Keratinocyte (primary cell): ENCODE results near the gene ACAP3. TPM values are rescaled to one million over a fixed set of nuclear protein-coding genes. Genes with fewer than 3 reads are reported as not detected.
A peak's percentile ranks its signal among the peaks of the same experiment; 100 is the strongest.

Experiments used
- DNase-seq: peaks from one replicate; pipeline ENCODE4 v3.0.0-alpha.2; 2011; ENCODE audit warnings: low read depth, missing footprints, low spot score
- FAIRE-seq: peaks from 2 replicates; lab custom pipeline; 2011; peaks lifted over from hg19 to GRCh38; lab: Jason Lieb, UNC
- H2AFZ ChIP-seq: 2 replicates; pipeline ENCODE4 v1.6.0; 2012; ENCODE audit warnings: low read length, control low read depth, inconsistent platforms; ENCODE audit not compliant: control insufficient read depth
- H3K27ac ChIP-seq: 2 replicates; pipeline ENCODE4 v1.5.1; 2011; ENCODE audit warnings: low read length; ENCODE audit not compliant: control insufficient read depth, insufficient read depth
- H3K27me3 ChIP-seq: 3 replicates; pipeline ENCODE4 v1.6.0; 2011; ENCODE audit warnings: low read length; ENCODE audit not compliant: control insufficient read depth, insufficient read depth; ENCODE audit errors: extremely low read depth
- H3K36me3 ChIP-seq, 2 experiments: 2 replicates in 1 of 2; 3 replicates in 1 of 2; pipeline ENCODE4 v1.5.1; 2011; ENCODE audit warnings: low read length in 2 of 2, mild to moderate bottlenecking in 1 of 2; ENCODE audit not compliant: control insufficient read depth in 2 of 2, insufficient read depth in 2 of 2; ENCODE audit errors: extremely low read depth in 1 of 2
- H3K4me1 ChIP-seq: 3 replicates; pipeline ENCODE4 v1.5.1; 2011; ENCODE audit warnings: low read length; ENCODE audit not compliant: control insufficient read depth, insufficient read depth; ENCODE audit errors: extremely low read depth
- H3K4me2 ChIP-seq: 3 replicates; pipeline ENCODE4 v1.6.0; 2011; ENCODE audit warnings: low read depth, low read length; ENCODE audit not compliant: control insufficient read depth, insufficient read depth; ENCODE audit errors: extremely low read depth
- H3K4me3 ChIP-seq, 3 experiments: fragments of 200-600 bp in 1 of 3; sonication (generic) in 1 of 3; 2 replicates in 2 of 3; 3 replicates in 1 of 3; pipeline ENCODE4 v1.5.1; 2011 to 2016; ENCODE audit warnings: low read length in 3 of 3, mild to moderate bottlenecking in 3 of 3, control low read depth in 2 of 3, inconsistent platforms in 1 of 3, low read depth in 1 of 3, mixed read lengths in 1 of 3, mixed run types in 1 of 3, moderate library complexity in 1 of 3; ENCODE audit not compliant: control insufficient read depth in 2 of 3, insufficient read depth in 2 of 3; ENCODE audit errors: extremely low read depth in 1 of 3
- H3K79me2 ChIP-seq: 2 replicates; pipeline ENCODE4 v1.6.0; 2012; ENCODE audit warnings: low read length; ENCODE audit not compliant: control insufficient read depth, insufficient read depth
- H3K9ac ChIP-seq: 3 replicates; pipeline ENCODE4 v1.6.0; 2011; ENCODE audit warnings: low read length; ENCODE audit not compliant: control insufficient read depth, insufficient read depth; ENCODE audit errors: extremely low read depth
- H3K9me1 ChIP-seq: 3 replicates; pipeline ENCODE4 v1.6.0; 2011; ENCODE audit warnings: low read length; ENCODE audit not compliant: control insufficient read depth, insufficient read depth; ENCODE audit errors: extremely low read depth
- H3K9me3 ChIP-seq: 2 replicates; pipeline ENCODE4 v1.5.1; 2012; ENCODE audit warnings: low read depth, low read length; ENCODE audit not compliant: control insufficient read depth
- H4K20me1 ChIP-seq: 3 replicates; pipeline ENCODE4 v1.6.0; 2011; ENCODE audit warnings: low read length; ENCODE audit not compliant: control insufficient read depth, insufficient read depth; ENCODE audit errors: extremely low read depth
- CTCF ChIP-seq, 3 experiments: IDR thresholded peaks in 1 of 3; conservative IDR thresholded peaks in 1 of 3; optimal IDR thresholded peaks in 1 of 3; 2 replicates in 2 of 3; 3 replicates in 1 of 3; pipeline versions ENCODE3 to v1.5.1; 2011; ENCODE audit warnings: low read length in 3 of 3, mild to moderate bottlenecking in 3 of 3, moderate library complexity in 2 of 3, control low read depth in 1 of 3, inconsistent platforms in 1 of 3; ENCODE audit not compliant: insufficient read depth in 2 of 3; ENCODE audit errors: extremely low read depth in 1 of 3
- EZH2 ChIP-seq: IDR thresholded peaks from one replicate; pipeline ENCODE4 v1.6.1; 2012; ENCODE audit warnings: inconsistent platforms, mild to moderate bottlenecking, low read length, moderate library complexity
- dilution Hi-C: fragments of 300-500 bp; cut with MboI; formaldehyde crosslinking; loops from one replicate; pipeline ENCODE4 v1.7.0; 2020; ENCODE audit warnings: low sequenced_read_pairs; ENCODE audit not compliant: extremely low pct_ligation_motif_present
- polyA plus RNA-seq, 5 experiments: library from polyadenylated mRNA; depleted of rRNA in 3 of 5; stranded (reverse) in 3 of 5; stranded (forward) in 1 of 5; unstranded in 1 of 5; fragments of >200 nt; gene quantifications; 1 replicate in 1 of 5; 2 replicates in 3 of 5; 3 replicates in 1 of 5; pipeline versions ENCODE4 v1.2.1 to v1.2.3, GENCODE V29; 2011 to 2012; ENCODE audit warnings: missing spikeins in 2 of 5, low read depth in 1 of 5, low replicate concordance in 1 of 5

Gene ACAP3
- polyA plus RNA-seq, 1 donor (not counting 4 experiments of a cell fraction or from before 2014, with no cell fraction given): 17.4 TPM

DNA sequence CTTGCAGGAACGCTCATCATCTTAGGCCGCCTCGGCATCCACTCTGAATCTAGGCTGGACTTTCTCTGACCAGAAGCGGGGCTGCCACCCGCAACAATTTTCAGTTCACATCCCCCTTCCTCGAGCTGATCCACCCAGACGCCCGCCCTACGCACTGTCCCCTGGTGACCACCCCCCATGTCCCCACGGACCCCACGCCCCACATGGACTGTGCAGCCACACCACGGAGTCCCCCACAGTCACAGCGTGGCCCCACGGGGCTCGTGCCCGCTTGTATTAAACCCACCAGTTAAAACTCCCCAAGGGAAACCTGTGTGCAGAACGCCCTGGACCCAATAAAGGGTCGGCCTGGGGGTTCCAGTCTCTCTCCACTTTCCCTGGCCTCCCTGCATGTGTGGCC lies 48.2 kb downstream of the ACAP3 start:
- peaks cover 16% of the 10 kb centered on the region for H4K20me1 ChIP-seq
- H2AFZ ChIP-seq: no peak overlapping the region
- H3K4me3 ChIP-seq: no peak overlapping the region
- no peak for FAIRE-seq
- no peak for TF ChIP-seq CTCF (optimal IDR thresholded peaks at IDR 0.05 in 1 of 3, IDR thresholded peaks at IDR 0.05 in 1 of 3, conservative IDR thresholded peaks at IDR 0.05 in 1 of 3; ENCODE audit: extremely low read depth in 1 of 3, insufficient read depth in 2 of 3, low read length in 3 of 3)
- no peak overlapping the region for H3K4me2 ChIP-seq
- no peaks in the 10 kb centered on the region for H3K9me1 ChIP-seq
- peaks cover 11% of the 10 kb centered on the region for H3K4me1 ChIP-seq
- peak overlapping the region; percentile 10 for H3K27ac ChIP-seq
- no peaks in the 10 kb centered on the region for H3K9me3 ChIP-seq
- DNase-seq: no peak
- H3K9ac ChIP-seq: no peak overlapping the region
- peaks cover 42 to 49% of the 10 kb centered on the region in 2 experiments for H3K36me3 ChIP-seq
- H3K79me2 ChIP-seq: peaks cover 10% of the 10 kb centered on the region
- dilution Hi-C loops: no loop called here
- no peaks in the 10 kb centered on the region for H3K27me3 ChIP-seq

DNA sequence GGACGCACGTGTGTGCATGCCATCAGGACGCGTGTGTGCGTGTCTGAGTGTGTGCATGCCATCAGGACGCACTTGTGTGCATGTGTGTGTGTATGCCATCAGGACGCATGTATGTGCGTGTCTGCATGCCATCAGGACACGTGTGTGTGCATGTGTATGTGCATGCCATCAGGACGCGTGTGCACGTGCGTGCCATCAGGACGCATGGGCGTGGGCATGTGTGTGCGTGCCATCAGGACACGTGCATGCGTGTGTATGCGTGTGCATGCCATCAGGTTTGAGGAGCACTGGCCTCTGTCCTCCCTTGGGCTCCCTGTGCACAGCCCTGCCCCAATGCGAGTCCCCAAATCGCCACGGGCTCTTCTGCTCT lies 48.6 kb downstream of the ACAP3 start:
- H3K79me2 ChIP-seq: peaks cover 7% of the 10 kb centered on the region
- TF ChIP-seq CTCF (optimal IDR thresholded peaks at IDR 0.05 in 1 of 3, IDR thresholded peaks at IDR 0.05 in 1 of 3, conservative IDR thresholded peaks at IDR 0.05 in 1 of 3; ENCODE audit: extremely low read depth in 1 of 3, insufficient read depth in 2 of 3, low read length in 3 of 3) (no peak), EZH2 (no peak)

More for the DNA sequence above, 48.6 kb downstream of the ACAP3 start:
- Histone ChIP-seq H3K9me1 (no peaks in the 10 kb centered on the region), H3K9ac (no peak overlapping the region), H4K20me1 (peaks cover 16% of the 10 kb centered on the region), H3K9me3 (no peaks in the 10 kb centered on the region), H3K36me3 (peaks cover 40 to 47% of the 10 kb centered on the region in 2 experiments), H2AFZ (no peak overlapping the region), H3K27me3 (no peaks in the 10 kb centered on the region), H3K4me3 (no peak overlapping the region), H3K27ac (peak overlapping the region; percentile 10), H3K4me2 (no peak overlapping the region), H3K4me1 (peaks cover 11% of the 10 kb centered on the region)
- FAIRE-seq (no peak), DNase-seq (no peak)
- dilution Hi-C loops: no loop called here
